ENCODE measurements around the gene TNKS1BP1.

GRCh38 chr11:57353446-57353845 is 28.7 kb upstream of the TNKS1BP1 start:
- no peak for TF ChIP-seq POLR2A (IDR thresholded peaks at IDR 0.05; ENCODE audit: low read length)
- no peak for TF ChIP-seq GATA1 (IDR thresholded peaks at IDR 0.05; ENCODE audit: low read depth, low read length)
